ENCODE data around the gene COL1A1. TPM values are rescaled to one million over a fixed set of nuclear protein-coding genes. Genes with fewer than 3 reads are reported as not detected.

The COL1A1 gene
- total and polyA plus RNA-seq, 2 of the 13 experiments (the other 11 are each of a cell fraction or from before 2014, with no cell fraction given), result 0.05 TPM; not detected in 1

DNA sequence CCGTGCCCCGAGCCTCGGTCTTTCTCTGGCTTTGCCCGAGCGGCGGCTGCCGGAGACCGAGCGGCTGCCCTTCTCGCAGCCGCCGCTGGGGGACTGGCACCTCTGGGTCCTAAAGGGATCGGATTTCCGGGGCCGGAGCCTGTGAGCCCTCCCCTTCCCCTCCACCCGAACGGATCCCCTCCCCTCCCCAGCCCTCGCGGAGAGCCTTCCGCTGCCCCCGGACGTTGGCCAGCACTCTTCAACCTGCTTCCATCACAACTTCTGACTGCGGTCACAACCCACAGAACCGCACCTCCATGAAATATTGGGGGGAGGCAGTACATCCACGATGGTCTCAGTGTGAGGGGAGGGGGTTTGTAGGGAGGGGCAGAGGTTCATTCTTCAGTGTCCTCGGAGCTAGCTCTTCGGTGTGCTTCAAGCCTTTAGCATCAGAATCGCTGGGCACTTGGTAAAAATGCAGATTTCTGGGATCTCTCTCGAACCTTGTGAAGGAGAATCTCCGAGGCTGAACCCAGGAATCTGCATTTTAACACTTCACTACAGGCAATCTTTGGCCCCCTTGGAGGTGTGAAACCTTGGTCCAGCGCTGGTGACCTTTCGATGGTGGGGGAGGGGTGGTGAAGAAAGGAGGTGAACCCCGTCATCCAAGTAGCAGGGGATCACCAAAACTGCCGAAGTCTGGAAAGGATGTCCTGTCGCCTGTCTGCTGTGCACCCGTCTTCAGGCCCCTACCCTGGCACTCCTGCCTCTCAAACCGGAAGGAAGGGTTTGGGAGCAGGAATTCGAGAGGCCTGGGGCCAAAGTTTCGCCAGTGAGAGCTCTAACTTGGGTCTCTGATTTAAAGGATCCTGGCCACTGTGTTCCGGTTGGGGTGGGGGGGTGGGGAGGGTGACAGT, 50.1 kb downstream of the COL1A1 start:
- peak; percentile 54 for ATAC-seq
- Histone ChIP-seq H3K27ac (ENCODE audit: extremely low read length, insufficient read depth, low read length) (peak overlapping the region; percentile 56), H3K27me3 (ENCODE audit: control insufficient read depth in 1 of 2, insufficient read depth in 2 of 2, low read length in 2 of 2) (peaks cover 2 to 5% of the 10 kb centered on the region in 2 experiments; a peak in 2 of 5 replicates), H3K9ac (ENCODE audit: insufficient read depth, low read depth, low read length) (peak overlapping the region; percentile 83), H3K79me2 (ENCODE audit: insufficient read depth, low read length) (peaks cover 24% of the 10 kb centered on the region), H3K4me3 (replicated peaks in 1 of 3; ENCODE audit: insufficient read depth in 1 of 3, low read depth in 2 of 3, low read length in 3 of 3) (peak overlapping the region; percentile 70 to 86 (median 84)), H4K20me1 (ENCODE audit: insufficient read depth, low read length) (peaks cover 11% of the 10 kb centered on the region; the same call in 1 of the 2 replicates), H3K9me3 (ENCODE audit: low read length) (no peaks in the 10 kb centered on the region), H3K36me3 (replicated peaks in 1 of 2; ENCODE audit: control insufficient read depth in 1 of 2, insufficient read depth in 2 of 2, low read length in 2 of 2) (no peaks in the 10 kb centered on the region), H3K4me2 (ENCODE audit: low read depth, low read length) (peak overlapping the region; percentile 100), H3K4me1 (ENCODE audit: insufficient read depth, low read length) (peaks cover 38% of the 10 kb centered on the region), H2AFZ (ENCODE audit: low read length) (peak overlapping the region; percentile 87)
- BruUV-seq (replicated peaks), result no TSS peak
- under 1% methylated on average over 37 of the region's 40 CpGs for WGBS (ENCODE audit: low lambda C conversion rate)
- DNase-seq (ENCODE audit: low spot score), result peak; percentile 80
- CTCF ChIA-PET (ENCODE audit: low intra/inter-chr PET ratio, low total read pairs), result no interaction called here
- POLR2A ChIA-PET, result interaction anchor here (0.7 to 1.7 kb wide), 6 partner anchors 9 to 57 kb away, joined by 3 to 7 read pairs (median 4); partner anchors contain the start of gene SGCA
- in situ Hi-C loops (cut with HindIII; ENCODE audit: extremely low pct_ligation_motif_present, low pct_unique_long_range_greater_than_20kb), result no loop called here
- intact Hi-C loops (cut with micrococcal nuclease; ENCODE audit: unreplicated experiment), result no loop called here
- peak; percentile 8 for FAIRE-seq
- TF ChIP-seq GATAD2A (CRISPR knock-in tag; IDR thresholded peaks at IDR 0.05), result peak; percentile 31; the same call in 1 of the 2 replicates
- TF ChIP-seq ZFP90 (CRISPR knock-in tag; IDR thresholded peaks at IDR 0.05; ENCODE audit: borderline replicate concordance), result 0 out of 2 replicates have a peak, but pooled peaks have one; percentile 29
- TF ChIP-seq FIP1L1 (IDR thresholded peaks at IDR 0.05; ENCODE audit: borderline replicate concordance, insufficient read depth, low read depth, low read length), result no peak
- TF ChIP-seq, protein P1, sequence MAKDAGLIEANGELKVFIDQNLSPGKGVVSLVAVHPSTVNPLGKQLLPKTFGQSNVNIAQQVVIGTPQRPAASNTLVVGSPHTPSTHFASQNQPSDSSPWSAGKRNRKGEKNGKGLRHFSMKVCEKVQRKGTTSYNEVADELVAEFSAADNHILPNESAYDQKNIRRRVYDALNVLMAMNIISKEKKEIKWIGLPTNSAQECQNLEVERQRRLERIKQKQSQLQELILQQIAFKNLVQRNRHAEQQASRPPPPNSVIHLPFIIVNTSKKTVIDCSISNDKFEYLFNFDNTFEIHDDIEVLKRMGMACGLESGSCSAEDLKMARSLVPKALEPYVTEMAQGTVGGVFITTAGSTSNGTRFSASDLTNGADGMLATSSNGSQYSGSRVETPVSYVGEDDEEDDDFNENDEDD (CRISPR knock-in tag; IDR thresholded peaks at IDR 0.05; ENCODE audit: borderline replicate concordance), result peak; percentile 22; the same call in 1 of the 2 replicates
- TF ChIP-seq ZFX (CRISPR knock-in tag; IDR thresholded peaks at IDR 0.05; ENCODE audit: low read depth), result peak; percentile 16; the same call in 1 of the 2 replicates
- TF ChIP-seq GATAD1 (CRISPR knock-in tag; IDR thresholded peaks at IDR 0.05), result 0 out of 2 replicates have a peak, but pooled peaks have one; percentile 16
- peak; percentile 22; the same call in 1 of the 2 replicates for TF ChIP-seq ZC3H13 (CRISPR knock-in tag; IDR thresholded peaks at IDR 0.05)
- 0 out of 2 replicates have a peak, but pooled peaks have one; percentile 56 for TF ChIP-seq ZNF558 (CRISPR knock-in tag; IDR thresholded peaks at IDR 0.05; ENCODE audit: borderline replicate concordance)
- peak; percentile 84 for TF ChIP-seq MAZ (IDR thresholded peaks at IDR 0.05; ENCODE audit: borderline replicate concordance, low read depth, low read length)
- 0 out of 2 replicates have a peak, but pooled peaks have one; percentile 44 for TF ChIP-seq MAZ (CRISPR knock-in tag; IDR thresholded peaks at IDR 0.05; ENCODE audit: low read depth)
- TF ChIP-seq HNRNPK (IDR thresholded peaks at IDR 0.05; ENCODE audit: low read depth, low read length, poor library complexity, severe bottlenecking), result peak; percentile 95
- TF ChIP-seq ZNF768 (CRISPR knock-in tag; IDR thresholded peaks at IDR 0.05), result peak; percentile 57; the same call in 1 of the 2 replicates
- TF ChIP-seq, protein P2, sequence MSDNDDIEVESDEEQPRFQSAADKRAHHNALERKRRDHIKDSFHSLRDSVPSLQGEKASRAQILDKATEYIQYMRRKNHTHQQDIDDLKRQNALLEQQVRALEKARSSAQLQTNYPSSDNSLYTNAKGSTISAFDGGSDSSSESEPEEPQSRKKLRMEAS (IDR thresholded peaks at IDR 0.05), result peak; percentile 72; the same call in 1 of the 2 replicates
- TF ChIP-seq GABPA (IDR thresholded peaks at IDR 0.05; ENCODE audit: low read depth, low read length), result peak; percentile 52
- TF ChIP-seq GABPA (CRISPR knock-in tag; IDR thresholded peaks at IDR 0.05; ENCODE audit: low read depth), result peak; percentile 74
- 0 out of 2 replicates have a peak, but pooled peaks have one; percentile 37 for TF ChIP-seq SALL2 (CRISPR knock-in tag; IDR thresholded peaks at IDR 0.05)
- peak; percentile 35; the same call in 1 of the 2 replicates for TF ChIP-seq PHF20 (CRISPR knock-in tag; IDR thresholded peaks at IDR 0.05)
- TF ChIP-seq ISL2 (CRISPR knock-in tag; IDR thresholded peaks at IDR 0.05), result peak; percentile 47; the same call in 1 of the 2 replicates
- no peak for TF ChIP-seq YEATS2 (CRISPR knock-in tag; IDR thresholded peaks at IDR 0.05; ENCODE audit: borderline replicate concordance)
- peak; percentile 78 for TF ChIP-seq HNRNPLL (IDR thresholded peaks at IDR 0.05; ENCODE audit: low read depth, low read length, poor library complexity, severe bottlenecking)
- TF ChIP-seq, protein P3, sequence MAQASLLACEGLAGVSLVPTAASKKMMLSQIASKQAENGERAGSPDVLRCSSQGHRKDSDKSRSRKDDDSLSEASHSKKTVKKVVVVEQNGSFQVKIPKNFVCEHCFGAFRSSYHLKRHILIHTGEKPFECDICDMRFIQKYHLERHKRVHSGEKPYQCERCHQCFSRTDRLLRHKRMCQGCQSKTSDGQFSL (CRISPR knock-in tag; IDR thresholded peaks at IDR 0.05), result peak; percentile 83
- 0 out of 2 replicates have a peak, but pooled peaks have one; percentile 61 for TF ChIP-seq ZNF333 (CRISPR knock-in tag; IDR thresholded peaks at IDR 0.05; ENCODE audit: borderline replicate concordance)
